Sigmoid colon (tissue), 4 donors: ENCODE measurements around the gene SPATA33.

ENCODE experiments used
- EP300 ChIP-seq, 4 donors: sonication (generic); formaldehyde crosslinking; IDR thresholded peaks; one replicate each; pipeline ENCODE4 v1.6.1; 2017; ENCODE audit warnings: antibody characterized with exemption in 4 of 4
- POLR2A ChIP-seq, 2 donors: fragments of 450-650 bp; IDR thresholded peaks; one replicate each; pipeline ENCODE4 v1.6.1; 2016; ENCODE audit warnings: antibody characterized with exemption in 2 of 2, mild to moderate bottlenecking in 2 of 2, moderate library complexity in 2 of 2
- POLR2AphosphoS5 ChIP-seq, 4 donors: sonication (generic); formaldehyde crosslinking; IDR thresholded peaks; one replicate each; pipeline ENCODE4 v1.6.1; 2017; ENCODE audit warnings: antibody characterized with exemption in 4 of 4
- TF ChIP-seq, protein P1 (sequence below), 4 experiments: fragments of 450-650 bp in 3 of 4; fragments of 200-600 bp in 1 of 4; IDR thresholded peaks; one replicate each; pipeline ENCODE4 v1.5.1; 2016 to 2019; ENCODE audit warnings: antibody characterized with exemption in 4 of 4, mild to moderate bottlenecking in 3 of 4, moderate library complexity in 2 of 4

DNA sequence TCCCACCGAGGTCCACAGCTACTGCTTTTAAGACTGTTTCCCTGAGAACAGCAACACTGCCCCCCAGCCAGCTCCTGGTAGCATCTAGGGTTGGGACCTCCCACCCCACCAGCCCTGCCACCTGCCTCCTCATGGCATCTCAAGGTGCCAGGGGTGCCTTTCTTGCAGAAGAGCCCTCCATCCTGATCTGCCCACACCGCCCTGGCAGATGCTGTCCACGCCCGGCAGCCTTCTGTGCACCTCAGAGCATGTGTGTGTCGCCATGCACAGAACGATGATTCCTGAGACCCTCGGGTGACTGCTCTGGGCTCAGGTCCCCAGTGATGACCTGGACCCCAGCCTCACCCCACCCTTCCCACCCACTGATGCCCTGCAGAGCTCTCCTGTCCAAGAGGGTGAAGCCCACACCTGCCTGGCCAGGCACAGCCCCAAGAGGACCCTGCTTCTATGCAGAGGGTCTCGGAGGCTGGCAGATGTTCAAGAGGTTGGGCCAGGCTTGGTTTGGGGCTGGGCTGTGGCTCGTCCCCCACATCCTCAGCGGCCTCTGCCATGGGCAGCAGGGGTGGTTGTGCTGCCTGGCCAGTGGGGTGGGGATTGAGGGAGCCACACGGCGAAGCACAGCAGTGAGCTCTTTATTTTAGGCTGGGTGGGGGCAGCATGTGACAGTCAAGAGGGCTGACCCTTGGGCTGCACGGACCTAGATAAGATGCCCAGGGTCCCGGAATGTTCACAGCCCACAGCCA lies 49.1 kb downstream of the SPATA33 start:
- TF ChIP-seq, protein P1, sequence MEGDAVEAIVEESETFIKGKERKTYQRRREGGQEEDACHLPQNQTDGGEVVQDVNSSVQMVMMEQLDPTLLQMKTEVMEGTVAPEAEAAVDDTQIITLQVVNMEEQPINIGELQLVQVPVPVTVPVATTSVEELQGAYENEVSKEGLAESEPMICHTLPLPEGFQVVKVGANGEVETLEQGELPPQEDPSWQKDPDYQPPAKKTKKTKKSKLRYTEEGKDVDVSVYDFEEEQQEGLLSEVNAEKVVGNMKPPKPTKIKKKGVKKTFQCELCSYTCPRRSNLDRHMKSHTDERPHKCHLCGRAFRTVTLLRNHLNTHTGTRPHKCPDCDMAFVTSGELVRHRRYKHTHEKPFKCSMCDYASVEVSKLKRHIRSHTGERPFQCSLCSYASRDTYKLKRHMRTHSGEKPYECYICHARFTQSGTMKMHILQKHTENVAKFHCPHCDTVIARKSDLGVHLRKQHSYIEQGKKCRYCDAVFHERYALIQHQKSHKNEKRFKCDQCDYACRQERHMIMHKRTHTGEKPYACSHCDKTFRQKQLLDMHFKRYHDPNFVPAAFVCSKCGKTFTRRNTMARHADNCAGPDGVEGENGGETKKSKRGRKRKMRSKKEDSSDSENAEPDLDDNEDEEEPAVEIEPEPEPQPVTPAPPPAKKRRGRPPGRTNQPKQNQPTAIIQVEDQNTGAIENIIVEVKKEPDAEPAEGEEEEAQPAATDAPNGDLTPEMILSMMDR (IDR thresholded peaks at IDR 0.05) = no peak
- TF ChIP-seq POLR2A (IDR thresholded peaks at IDR 0.05) (no peak), POLR2AphosphoS5 (IDR thresholded peaks at IDR 0.05) (no peak), EP300 (IDR thresholded peaks at IDR 0.05) (no peak)
